GM21737 (cell line): ENCODE data around the gene GALT.
A peak's percentile ranks its signal among the peaks of the same experiment; 100 is the strongest.

Source experiments
- ATAC-seq: cut with Tn5 transposase; IDR thresholded peaks from one replicate; pipeline ENCODE4 v1.9.1; 2021; ENCODE audit warnings: mild to moderate bottlenecking, moderate library complexity; ENCODE audit not compliant: unreplicated experiment

The GALT gene

GRCh38 chr9:34651321-34651720, 4.8 kb downstream of the GALT start:
- no peak for ATAC-seq

GRCh38 chr9:34651876-34652601, 5.6 kb downstream of the GALT start, which contains the start of gene IL11RA:
TSS of gene IL11RA (plus strand) at chr9:34652185. CDS start at chr9:34655218, 3,033 bp downstream.
- no peak for ATAC-seq

- ATAC-seq: no peak
Measured at GRCh38 chr9:34652602-34653000, 6.1 kb downstream of the GALT start.

- no peak for ATAC-seq
Measured at GRCh38 chr9:34653151-34654072, 6.9 kb downstream of the GALT start.

- ATAC-seq: no peak
Measured at GRCh38 chr9:34654323-34655051, 8.0 kb downstream of the GALT start.

GRCh38 chr9:34655394-34655793, 8.9 kb downstream of the GALT start:
- ATAC-seq: no peak

GRCh38 chr9:34656992-34657391, 10.5 kb downstream of the GALT start:
- no peak for ATAC-seq

GRCh38 chr9:34658461-34658860, 12.0 kb downstream of the GALT start:
- ATAC-seq: no peak

- ATAC-seq: no peak
Measured at GRCh38 chr9:34659592-34660253, 13.2 kb downstream of the GALT start.

GRCh38 chr9:34662526-34663302, 16.2 kb downstream of the GALT start, which contains the start of gene CCL27:
TSS of gene CCL27 (minus strand) at chr9:34662657. CDS start at chr9:34662633, 24 bp downstream.
- no peak for ATAC-seq

GRCh38 chr9:34663303-34663605, 16.8 kb downstream of the GALT start:
- ATAC-seq: no peak

- ATAC-seq: peak; percentile 61
Measured at GRCh38 chr9:34664281-34665066, 18.0 kb downstream of the GALT start.

GRCh38 chr9:34665067-34665380, 18.5 kb downstream of the GALT start:
- peak; percentile 23 for ATAC-seq

- peak; percentile 65 for ATAC-seq
Measured at GRCh38 chr9:34665381-34666250, 19.1 kb downstream of the GALT start.

- ATAC-seq: no peak
Measured at GRCh38 chr9:34669809-34670562, 23.5 kb downstream of the GALT start.

- no peak for ATAC-seq
Measured at GRCh38 chr9:34671307-34671706, 24.8 kb downstream of the GALT start.

GRCh38 chr9:34674440-34674839, 28.0 kb downstream of the GALT start:
- no peak for ATAC-seq
